Measurements from ENCODE around the gene PRLR.
"Not testable (repeated sequence)": the region's sequence is repeated elsewhere in the genome, so short reads cannot be mapped to it uniquely, and the experiment has no call there.

The PRLR gene

DNA sequence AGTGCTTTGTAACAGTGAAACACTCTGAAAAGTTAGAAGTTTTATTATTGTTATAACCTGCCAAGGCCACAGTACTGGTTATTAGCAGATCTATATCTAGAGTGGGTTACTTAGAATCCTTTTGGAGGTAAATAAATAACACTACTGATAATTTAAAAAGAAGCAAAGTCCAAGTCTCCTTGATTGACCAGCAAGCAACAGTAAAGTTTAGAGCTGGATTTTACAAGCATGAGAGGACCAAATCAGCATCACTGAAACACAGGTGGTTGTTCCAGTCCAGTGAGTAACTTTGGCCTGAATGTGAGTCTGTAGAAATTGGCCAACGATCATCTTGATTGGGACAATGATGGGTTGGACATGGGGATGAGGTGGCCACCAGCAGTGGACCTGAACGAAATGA, 105.4 kb downstream of the PRLR start:
- Mint-ChIP-seq H3K36me3 (ENCODE audit: low read depth) (no peaks in the 10 kb centered on the region), H3K9me3 (no peaks in the 10 kb centered on the region), H3K27me3 (ENCODE audit: low read depth) (peaks cover 32% of the 10 kb centered on the region), H3K27ac (no peak overlapping the region), H3K4me3 (no peak overlapping the region), H3K4me1 (ENCODE audit: low read depth) (peaks cover 3% of the 10 kb centered on the region)

DNA sequence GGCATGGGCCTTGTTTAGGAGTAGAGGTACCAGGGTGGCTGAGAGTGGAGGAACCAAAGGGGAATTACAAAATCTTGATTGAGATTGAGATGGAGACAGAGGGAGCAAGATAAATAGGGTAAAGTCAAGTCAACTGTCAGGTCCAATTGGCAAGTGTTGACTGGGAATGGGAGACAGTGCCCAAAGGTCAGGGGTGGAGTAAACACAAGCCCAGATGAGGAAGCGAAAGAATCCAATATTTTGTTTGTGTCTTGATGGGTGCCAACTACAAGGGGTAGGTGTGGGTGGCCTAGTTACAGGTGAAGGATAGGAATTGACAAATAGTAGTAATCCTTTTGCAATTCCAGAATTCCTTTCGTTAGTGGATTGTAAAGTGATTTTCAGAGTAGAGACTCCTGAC, 107.5 kb downstream of the PRLR start:
- H3K4me1 Mint-ChIP-seq (ENCODE audit: low read depth): no peaks in the 10 kb centered on the region
- H3K36me3 Mint-ChIP-seq (ENCODE audit: low read depth): no peaks in the 10 kb centered on the region
- H3K4me3 Mint-ChIP-seq: no peak overlapping the region
- H3K27ac Mint-ChIP-seq: no peak overlapping the region
- no peaks in the 10 kb centered on the region for H3K9me3 Mint-ChIP-seq
- peaks cover 21% of the 10 kb centered on the region for H3K27me3 Mint-ChIP-seq (ENCODE audit: low read depth)

DNA sequence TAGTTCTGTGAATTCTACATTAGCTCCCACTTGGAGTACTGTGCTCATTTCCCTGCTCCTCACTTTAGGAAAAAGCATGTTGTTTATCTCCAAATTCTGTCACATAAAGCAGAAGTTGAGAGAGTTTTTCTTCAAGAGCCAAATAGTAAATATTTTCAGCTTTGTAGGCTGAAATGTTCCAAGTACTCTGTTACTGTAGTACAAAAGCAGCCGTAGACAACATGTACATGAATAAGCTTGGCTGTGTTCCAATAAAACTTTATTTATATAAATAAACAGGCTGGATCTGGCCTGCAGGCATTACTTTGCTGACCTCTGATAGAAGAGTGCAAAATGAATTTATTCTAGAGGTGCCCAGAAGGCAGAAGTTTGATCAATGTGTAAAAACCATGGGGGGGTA, 109.6 kb downstream of the PRLR start:
- no peaks in the 10 kb centered on the region for H3K9me3 Mint-ChIP-seq
- H3K27me3 Mint-ChIP-seq (ENCODE audit: low read depth): peaks cover 10% of the 10 kb centered on the region
- H3K36me3 Mint-ChIP-seq (ENCODE audit: low read depth): no peaks in the 10 kb centered on the region
- no peak overlapping the region for H3K4me3 Mint-ChIP-seq
- H3K27ac Mint-ChIP-seq: no peak overlapping the region
- no peaks in the 10 kb centered on the region for H3K4me1 Mint-ChIP-seq (ENCODE audit: low read depth)

DNA sequence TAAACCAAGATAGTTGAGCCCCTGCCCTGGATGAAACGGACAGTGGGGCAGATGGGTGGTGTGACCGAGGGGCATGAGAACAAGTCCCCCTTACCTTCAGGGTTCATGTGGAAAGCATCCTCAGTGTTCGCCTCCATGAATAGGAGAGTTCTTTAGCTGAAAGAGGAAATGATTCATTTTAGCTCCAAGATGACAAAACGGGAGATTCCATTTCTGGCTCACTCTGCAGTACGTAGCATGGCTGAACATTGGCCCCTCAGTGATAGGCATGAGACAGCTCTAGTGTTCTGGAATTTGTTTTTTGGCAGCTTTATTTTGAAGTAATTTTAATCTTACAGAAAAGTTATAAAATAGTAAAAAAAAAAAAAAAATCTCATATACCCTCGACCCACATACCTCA, 112.3 kb downstream of the PRLR start:
- Mint-ChIP-seq H3K27ac (no peak overlapping the region), H3K27me3 (ENCODE audit: low read depth) (peaks cover 10% of the 10 kb centered on the region), H3K36me3 (ENCODE audit: low read depth) (no peaks in the 10 kb centered on the region), H3K4me3 (no peak overlapping the region), H3K4me1 (ENCODE audit: low read depth) (no peaks in the 10 kb centered on the region), H3K9me3 (no peaks in the 10 kb centered on the region)

DNA sequence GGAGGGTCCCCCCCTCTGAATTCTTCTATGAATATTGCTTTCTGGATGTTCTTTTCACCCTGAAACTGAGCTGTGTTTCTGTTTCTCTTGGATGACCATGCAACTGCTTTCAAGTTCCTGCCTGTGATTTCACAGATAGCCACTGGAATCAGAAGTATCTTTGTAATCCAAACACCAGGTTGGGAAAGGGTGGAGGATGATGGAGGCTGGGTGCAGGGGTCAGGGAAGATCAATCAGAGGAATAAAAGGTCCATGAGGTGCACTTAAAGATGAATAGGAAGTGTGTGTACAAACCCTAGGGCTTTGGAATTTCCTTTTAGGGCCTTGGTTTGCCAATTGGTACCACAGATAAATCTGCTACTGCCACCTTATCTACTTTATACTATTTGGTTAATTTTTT, 114.4 kb downstream of the PRLR start:
- Mint-ChIP-seq H3K36me3 (ENCODE audit: low read depth) (no peaks in the 10 kb centered on the region), H3K4me3 (no peak overlapping the region), H3K4me1 (ENCODE audit: low read depth) (no peaks in the 10 kb centered on the region), H3K27ac (no peak overlapping the region), H3K9me3 (no peaks in the 10 kb centered on the region), H3K27me3 (ENCODE audit: low read depth) (no peaks in the 10 kb centered on the region)

DNA sequence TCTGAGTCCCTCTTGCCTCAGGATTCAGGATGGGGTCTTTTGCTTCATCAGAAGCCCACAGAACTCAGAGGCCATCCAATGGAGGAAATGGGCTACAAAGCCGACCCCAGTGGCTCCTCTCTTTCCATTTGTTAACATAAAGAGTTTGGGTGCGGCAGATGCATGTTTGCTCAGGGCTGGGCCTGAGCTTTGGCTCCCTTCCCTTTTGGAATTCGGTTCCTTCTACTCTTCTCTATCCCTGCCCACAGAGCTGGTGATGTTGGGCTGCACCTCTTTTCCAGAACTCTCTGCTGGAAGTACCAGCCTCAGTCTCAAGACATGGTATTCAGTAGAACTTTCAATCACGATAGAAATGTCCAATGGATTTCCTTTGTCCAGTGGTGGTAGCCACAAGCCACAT, 115.6 kb downstream of the PRLR start:
- Mint-ChIP-seq H3K4me3 (no peak overlapping the region), H3K27ac (no peak overlapping the region), H3K4me1 (ENCODE audit: low read depth) (no peaks in the 10 kb centered on the region), H3K36me3 (ENCODE audit: low read depth) (no peaks in the 10 kb centered on the region), H3K27me3 (ENCODE audit: low read depth) (no peaks in the 10 kb centered on the region), H3K9me3 (no peaks in the 10 kb centered on the region)

DNA sequence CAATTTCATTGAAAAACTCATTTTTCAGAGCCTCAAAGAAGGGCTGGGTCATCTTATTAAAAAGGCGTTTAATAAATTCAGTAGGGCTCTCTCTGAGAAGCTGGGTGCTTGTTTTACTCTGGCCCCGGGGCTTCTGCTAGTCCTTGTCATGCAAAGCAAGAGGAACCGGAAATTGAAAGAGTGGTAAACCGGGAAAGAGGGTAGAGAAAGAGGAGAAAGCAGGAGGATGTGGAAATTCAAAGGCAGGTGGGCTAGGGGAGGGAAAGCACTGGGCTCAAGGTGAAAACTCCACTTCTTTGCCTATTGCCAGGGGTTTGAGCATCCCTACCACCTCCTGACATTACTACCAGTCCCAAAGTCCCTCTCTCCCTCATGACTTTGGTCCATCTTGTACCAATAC, 118.0 kb downstream of the PRLR start:
- peaks cover 3% of the 10 kb centered on the region for H3K9me3 Mint-ChIP-seq
- H3K4me3 Mint-ChIP-seq: no peak overlapping the region
- H3K4me1 Mint-ChIP-seq (ENCODE audit: low read depth): no peaks in the 10 kb centered on the region
- H3K27ac Mint-ChIP-seq: no peak overlapping the region
- H3K36me3 Mint-ChIP-seq (ENCODE audit: low read depth): no peaks in the 10 kb centered on the region
- peaks cover 8% of the 10 kb centered on the region for H3K27me3 Mint-ChIP-seq (ENCODE audit: low read depth)

DNA sequence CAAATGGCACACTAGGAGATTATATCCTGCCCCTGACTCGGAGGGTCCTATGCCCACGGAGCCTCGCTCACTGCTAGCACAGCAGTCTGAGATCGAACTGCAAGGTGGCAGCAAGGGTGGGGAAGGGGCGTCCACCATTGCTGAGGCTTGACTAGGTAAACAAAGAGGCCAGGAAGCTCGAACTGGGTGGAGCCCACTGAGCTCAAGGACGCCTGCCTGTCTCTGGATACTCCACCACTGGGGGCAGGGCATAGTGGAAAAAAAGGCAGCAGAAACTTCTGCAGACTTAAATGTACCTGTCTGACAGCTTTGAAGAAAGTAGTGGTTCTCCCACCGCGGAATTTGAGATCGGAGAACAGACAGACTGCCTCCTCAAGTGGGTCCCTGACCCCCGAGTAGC, 125.7 kb downstream of the PRLR start:
- peaks cover 18% of the 10 kb centered on the region for H3K27me3 Mint-ChIP-seq (ENCODE audit: low read depth)
- H3K4me3 Mint-ChIP-seq; H3K36me3 Mint-ChIP-seq (ENCODE audit: low read depth); H3K4me1 Mint-ChIP-seq (ENCODE audit: low read depth); H3K9me3 Mint-ChIP-seq; H3K27ac Mint-ChIP-seq: not testable (repeated sequence)

DNA sequence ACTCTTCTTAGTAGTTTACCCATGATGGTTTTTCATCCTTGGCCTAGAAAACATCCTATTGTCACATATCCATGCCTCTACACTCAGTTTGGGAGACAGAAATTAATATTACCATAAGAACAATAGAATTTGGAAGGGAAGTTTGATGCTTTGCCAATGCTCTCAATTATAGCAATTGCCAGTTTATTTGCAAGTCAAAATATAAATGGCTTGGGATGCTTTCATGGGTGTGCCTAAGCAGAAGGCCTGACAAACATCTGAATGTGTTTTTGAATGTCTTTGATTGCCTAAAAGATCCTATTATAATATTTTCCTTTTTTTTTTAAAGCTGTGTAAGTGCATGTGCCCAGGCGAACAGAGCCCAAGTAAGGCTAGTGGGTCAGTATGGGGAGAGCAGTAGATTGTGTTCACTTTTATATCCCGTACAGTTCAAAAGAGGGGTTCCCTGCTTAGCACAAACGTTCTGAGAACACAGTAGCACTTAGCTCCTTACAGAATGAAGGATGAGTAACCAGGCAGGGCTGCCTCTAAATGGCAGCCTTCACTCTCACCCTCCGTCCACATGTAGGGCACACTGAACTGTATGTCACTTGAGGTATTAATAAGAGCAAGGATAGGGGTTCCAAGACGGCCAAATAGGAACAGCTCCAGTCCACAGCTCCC, 126.5 kb downstream of the PRLR start:
- no peak overlapping the region for H3K27ac Mint-ChIP-seq
- H3K27me3 Mint-ChIP-seq (ENCODE audit: low read depth): peaks cover 18% of the 10 kb centered on the region
- no peaks in the 10 kb centered on the region for H3K36me3 Mint-ChIP-seq (ENCODE audit: low read depth)
- no peak overlapping the region for H3K4me3 Mint-ChIP-seq
- no peaks in the 10 kb centered on the region for H3K4me1 Mint-ChIP-seq (ENCODE audit: low read depth)
- H3K9me3 Mint-ChIP-seq: peaks cover 2% of the 10 kb centered on the region

DNA sequence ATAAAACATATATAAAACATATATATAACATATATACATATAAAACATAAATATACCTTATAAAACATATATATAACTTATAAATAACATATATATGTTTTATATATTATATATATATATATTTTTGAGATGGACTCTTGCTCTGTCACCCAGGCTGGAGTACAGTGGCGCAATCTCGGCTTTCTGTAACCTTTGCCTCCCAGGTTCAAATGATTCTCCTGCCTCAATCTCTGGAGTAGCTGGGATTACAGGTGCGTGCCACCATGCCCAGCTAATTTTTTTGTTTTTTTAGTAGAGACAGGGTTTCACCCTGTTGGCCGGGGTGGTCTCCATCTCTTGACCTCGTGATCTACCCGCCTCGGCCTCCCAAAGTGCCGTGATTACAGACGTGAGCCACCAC, 128.6 kb downstream of the PRLR start:
- not testable (repeated sequence) for H3K4me1 Mint-ChIP-seq (ENCODE audit: low read depth); H3K27ac Mint-ChIP-seq; H3K36me3 Mint-ChIP-seq (ENCODE audit: low read depth); H3K9me3 Mint-ChIP-seq; H3K4me3 Mint-ChIP-seq
- peaks cover 11% of the 10 kb centered on the region for H3K27me3 Mint-ChIP-seq (ENCODE audit: low read depth)

DNA sequence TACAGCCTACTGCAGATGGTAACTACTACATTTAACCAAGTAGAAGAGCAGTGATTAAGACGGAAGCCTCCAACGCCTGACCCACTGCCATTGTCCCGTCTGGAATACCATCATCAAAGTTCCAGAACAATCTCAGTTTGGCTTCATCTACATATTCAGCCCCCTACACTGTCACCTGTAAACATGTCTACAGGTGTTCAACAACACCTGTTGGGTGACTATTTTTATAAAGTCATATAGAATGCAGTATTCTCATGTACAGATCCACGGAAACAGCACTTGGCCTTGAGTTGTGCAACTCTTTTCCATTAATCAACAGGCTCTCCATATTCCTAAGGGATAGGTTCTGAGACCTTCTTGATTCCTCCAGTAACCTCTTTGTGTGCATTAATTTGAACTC, 129.3 kb downstream of the PRLR start:
- no peak overlapping the region for H3K27ac Mint-ChIP-seq
- H3K9me3 Mint-ChIP-seq: no peaks in the 10 kb centered on the region
- peaks cover 5% of the 10 kb centered on the region for H3K27me3 Mint-ChIP-seq (ENCODE audit: low read depth)
- H3K4me3 Mint-ChIP-seq: no peak overlapping the region
- H3K4me1 Mint-ChIP-seq (ENCODE audit: low read depth): no peaks in the 10 kb centered on the region
- H3K36me3 Mint-ChIP-seq (ENCODE audit: low read depth): no peaks in the 10 kb centered on the region

DNA sequence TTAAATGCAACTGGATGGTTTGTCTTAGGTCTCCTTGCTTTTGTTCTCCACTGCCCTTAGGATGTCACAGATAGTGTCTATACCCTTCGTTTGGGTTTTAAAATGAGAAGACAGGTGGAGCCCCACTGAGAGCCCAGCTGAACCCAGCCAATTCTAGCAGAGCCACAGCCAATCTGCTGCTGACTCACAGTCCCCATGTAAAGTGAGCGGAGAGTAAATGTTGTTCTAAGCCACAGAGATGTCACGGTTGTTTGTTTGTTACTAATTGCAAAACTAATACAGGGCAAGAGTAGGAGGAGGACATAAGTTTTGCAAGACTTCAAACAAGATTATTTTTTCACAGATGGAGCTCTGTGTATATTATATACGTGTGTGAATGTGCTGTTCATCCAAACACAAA, 132.1 kb downstream of the PRLR start:
- Mint-ChIP-seq H3K36me3 (ENCODE audit: low read depth) (no peaks in the 10 kb centered on the region), H3K4me1 (ENCODE audit: low read depth) (no peaks in the 10 kb centered on the region), H3K27me3 (ENCODE audit: low read depth) (peaks cover 5% of the 10 kb centered on the region), H3K9me3 (no peaks in the 10 kb centered on the region), H3K27ac (no peak overlapping the region), H3K4me3 (no peak overlapping the region)

DNA sequence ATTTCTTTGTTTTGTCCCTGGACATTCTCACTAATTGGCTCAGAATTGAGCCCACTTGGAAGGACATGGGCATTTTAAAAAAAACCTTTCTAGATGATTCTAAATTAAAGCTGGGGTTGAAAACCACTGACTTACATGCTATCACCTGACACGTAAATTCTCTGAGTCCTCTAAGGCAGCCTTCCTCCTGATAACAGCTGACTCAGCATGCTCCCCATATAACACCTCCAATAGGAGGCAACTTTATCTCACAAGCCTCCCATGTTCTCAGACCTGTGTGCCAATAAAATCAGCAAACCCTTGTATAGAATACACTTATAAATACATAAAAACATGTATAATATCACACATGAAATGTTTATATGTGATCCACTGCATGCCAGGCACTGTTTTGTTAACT, 133.4 kb downstream of the PRLR start:
- no peak overlapping the region for H3K27ac Mint-ChIP-seq
- H3K27me3 Mint-ChIP-seq (ENCODE audit: low read depth): peaks cover 5% of the 10 kb centered on the region
- no peaks in the 10 kb centered on the region for H3K4me1 Mint-ChIP-seq (ENCODE audit: low read depth)
- no peaks in the 10 kb centered on the region for H3K9me3 Mint-ChIP-seq
- H3K36me3 Mint-ChIP-seq (ENCODE audit: low read depth): no peaks in the 10 kb centered on the region
- no peak overlapping the region for H3K4me3 Mint-ChIP-seq

DNA sequence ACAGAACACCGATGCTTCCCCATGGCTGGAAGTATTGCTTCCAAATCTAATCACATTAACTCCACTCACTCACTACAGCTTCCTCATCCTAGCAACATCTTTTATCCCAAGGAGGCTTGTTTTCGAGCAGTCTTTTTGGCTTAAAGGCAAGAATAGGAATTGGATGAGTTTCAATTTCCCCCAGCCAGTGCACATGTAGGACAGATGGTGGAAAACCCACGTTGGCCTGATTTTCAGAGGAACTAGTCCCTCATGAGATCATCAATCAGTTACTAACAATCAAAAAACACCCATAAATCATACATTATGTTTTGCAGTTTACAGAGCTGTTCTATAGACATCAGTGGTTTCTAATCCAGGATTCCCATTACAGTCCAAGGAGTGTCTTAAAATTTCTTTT, 134.1 kb downstream of the PRLR start:
- Mint-ChIP-seq H3K9me3 (no peaks in the 10 kb centered on the region), H3K4me3 (no peak overlapping the region)

DNA sequence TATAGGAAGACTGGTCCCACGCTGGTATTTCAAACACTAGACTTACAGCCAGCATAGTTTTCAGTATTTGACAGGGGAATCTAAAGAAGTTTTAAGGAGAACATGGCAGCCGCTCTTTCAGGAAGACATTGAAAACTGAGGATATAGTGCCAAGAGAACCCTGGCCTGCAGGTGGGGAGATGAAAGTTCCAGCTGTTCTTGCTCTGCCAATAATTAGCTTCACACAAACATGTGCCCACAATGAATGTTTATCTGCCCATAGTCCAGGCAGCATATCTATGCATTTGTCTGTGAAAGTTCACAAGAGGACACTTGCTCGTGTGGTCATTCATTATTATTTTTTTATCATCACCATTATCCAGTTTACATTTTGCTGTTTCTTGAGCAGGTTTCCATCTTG, 134.9 kb downstream of the PRLR start:
- H3K4me1 Mint-ChIP-seq (ENCODE audit: low read depth): no peaks in the 10 kb centered on the region
- peaks cover 5% of the 10 kb centered on the region for H3K27me3 Mint-ChIP-seq (ENCODE audit: low read depth)
- no peak overlapping the region for H3K27ac Mint-ChIP-seq
- no peaks in the 10 kb centered on the region for H3K9me3 Mint-ChIP-seq
- H3K4me3 Mint-ChIP-seq: no peak overlapping the region
- no peaks in the 10 kb centered on the region for H3K36me3 Mint-ChIP-seq (ENCODE audit: low read depth)

More for the DNA sequence above, 134.1 kb downstream of the PRLR start:
- Mint-ChIP-seq H3K27ac (no peak overlapping the region), H3K4me1 (ENCODE audit: low read depth) (no peaks in the 10 kb centered on the region), H3K36me3 (ENCODE audit: low read depth) (no peaks in the 10 kb centered on the region), H3K27me3 (ENCODE audit: low read depth) (peaks cover 5% of the 10 kb centered on the region)

DNA sequence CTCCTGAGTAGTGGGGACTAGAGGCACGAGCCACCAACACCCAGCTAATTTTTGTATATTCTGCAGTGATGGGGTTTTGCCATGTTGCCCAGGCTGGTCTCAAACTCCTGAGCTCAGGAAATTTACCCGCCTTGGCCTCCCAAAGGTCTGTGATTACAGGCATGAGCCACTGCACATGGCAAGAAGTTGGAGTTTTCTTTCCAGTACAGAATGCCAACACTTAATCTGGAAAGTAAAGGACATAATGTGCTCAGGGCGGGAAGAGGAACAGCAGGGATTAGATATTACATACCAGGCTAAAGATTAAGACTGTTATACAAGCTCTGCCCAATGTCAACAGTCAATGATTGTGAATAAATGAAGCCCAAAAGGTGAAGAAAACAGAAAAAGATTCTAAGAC, 135.3 kb downstream of the PRLR start:
- Mint-ChIP-seq H3K27ac (no peak overlapping the region), H3K4me1 (ENCODE audit: low read depth) (no peaks in the 10 kb centered on the region), H3K36me3 (ENCODE audit: low read depth) (no peaks in the 10 kb centered on the region), H3K27me3 (ENCODE audit: low read depth) (peaks cover 5% of the 10 kb centered on the region), H3K4me3 (no peak overlapping the region), H3K9me3 (no peaks in the 10 kb centered on the region)
